ENCODE data around the gene CERS3.

CERS3 gene

GRCh38 chr15:100373120-100373896 lies 155.4 kb downstream of the CERS3 start:
- DNase-seq, result no peak

GRCh38 chr15:100372739-100373119 lies 156.0 kb downstream of the CERS3 start:
- DNase-seq, result no peak

GRCh38 chr15:100355342-100355741 lies 173.4 kb downstream of the CERS3 start:
- no peak for DNase-seq

- DNase-seq, result peak; percentile 30
Observed at GRCh38 chr15:100353449-100353848, 175.3 kb downstream of the CERS3 start.

- peak; percentile 62 for DNase-seq
Observed at GRCh38 chr15:100350434-100351226, 178.1 kb downstream of the CERS3 start.
